ENCODE data around the gene CCDC81.

The CCDC81 gene

DNA sequence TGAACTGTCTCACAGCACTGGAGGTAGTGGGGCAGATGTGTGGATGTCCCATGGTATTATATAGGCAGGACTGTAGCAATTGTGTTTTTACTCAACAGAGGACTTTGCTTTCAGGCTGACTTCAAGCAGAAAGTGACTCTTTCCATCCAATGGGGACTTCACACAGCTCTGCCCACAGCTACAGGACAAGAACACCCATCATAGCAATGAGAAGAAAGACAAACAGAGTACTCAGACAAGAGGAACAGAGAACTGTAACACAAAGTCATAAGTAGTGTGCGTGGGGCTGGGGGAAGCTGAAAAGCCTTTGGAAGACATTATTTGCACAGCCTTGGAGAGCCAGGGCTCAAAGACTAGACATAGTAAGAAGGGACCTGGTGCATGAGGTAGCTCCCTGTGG is 70.3 kb downstream of the CCDC81 start:
- Histone ChIP-seq H3K27me3 (ENCODE audit: control insufficient read depth in 5 of 5, insufficient read depth in 4 of 5, low read length in 5 of 5) (no peaks in the 10 kb centered on the region), H3K9ac (ENCODE audit: low read length in 5 of 5) (no peak overlapping the region), H3K9me3 (ENCODE audit: control insufficient read depth in 5 of 5, low read length in 5 of 5) (no peaks in the 10 kb centered on the region), H3K4me1 (ENCODE audit: control insufficient read depth in 5 of 5, insufficient read depth in 5 of 5, low read length in 5 of 5) (peaks cover 0 to 8% (median 5%) of the 10 kb centered on the region in 5 donors), H3K36me3 (ENCODE audit: control insufficient read depth in 5 of 5, insufficient read depth in 5 of 5, low read length in 5 of 5) (peaks cover 15 to 58% (median 41%) of the 10 kb centered on the region in 5 donors), H3K27ac (ENCODE audit: low read depth, low read length) (no peak overlapping the region), H3K4me3 (ENCODE audit: low read depth in 1 of 5, low read length in 5 of 5) (no peak overlapping the region)

DNA sequence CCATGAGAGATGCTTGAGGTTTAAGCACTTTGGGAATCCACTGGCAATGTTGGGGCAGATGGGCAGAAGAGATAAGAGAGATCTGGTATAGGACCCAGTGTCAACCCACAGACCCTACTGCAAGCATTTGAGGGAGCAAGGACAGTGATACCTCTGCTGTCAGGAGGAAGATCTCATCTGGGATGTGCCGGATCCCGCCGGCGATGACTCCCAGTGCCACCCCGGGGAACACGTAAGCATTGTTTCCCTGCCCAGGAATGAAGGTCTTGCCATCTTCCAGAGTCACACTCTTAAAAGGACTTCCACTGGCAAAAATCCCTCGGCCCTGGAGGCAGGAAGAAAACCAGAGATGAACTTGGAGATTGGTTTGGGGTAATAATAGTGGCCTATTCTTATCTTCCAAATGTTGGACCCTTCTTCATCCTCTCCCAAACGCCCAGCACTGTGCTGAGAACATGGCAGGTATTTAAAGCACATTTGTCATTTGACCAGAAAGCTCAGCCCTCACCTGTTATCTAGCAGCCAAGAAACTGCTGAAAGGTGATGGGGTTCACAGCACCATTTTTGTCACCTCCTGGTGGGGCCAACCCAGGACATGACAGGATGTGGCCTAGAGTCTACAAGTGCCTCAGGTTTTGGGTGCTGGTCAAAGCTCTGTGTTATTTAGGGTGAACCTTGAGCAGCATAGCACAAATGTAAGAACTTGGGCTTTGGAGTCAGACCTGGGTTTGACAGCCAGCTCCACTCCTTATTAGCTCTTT is 71.7 kb downstream of the CCDC81 start:
- H3K4me3 ChIP-seq (ENCODE audit: low read depth in 1 of 5, low read length in 5 of 5) = no peak overlapping the region
- H3K27ac ChIP-seq (ENCODE audit: low read depth, low read length) = no peak overlapping the region
- H3K9me3 ChIP-seq (ENCODE audit: control insufficient read depth in 5 of 5, low read length in 5 of 5) = no peaks in the 10 kb centered on the region
- no peaks in the 10 kb centered on the region for H3K27me3 ChIP-seq (ENCODE audit: control insufficient read depth in 5 of 5, insufficient read depth in 4 of 5, low read length in 5 of 5)
- peaks cover 0 to 9% (median 6%) of the 10 kb centered on the region in 5 donors for H3K4me1 ChIP-seq (ENCODE audit: control insufficient read depth in 5 of 5, insufficient read depth in 5 of 5, low read length in 5 of 5)
- H3K36me3 ChIP-seq (ENCODE audit: control insufficient read depth in 5 of 5, insufficient read depth in 5 of 5, low read length in 5 of 5) = peaks cover 12 to 53% (median 41%) of the 10 kb centered on the region in 5 donors
- no peak overlapping the region for H3K9ac ChIP-seq (ENCODE audit: low read length in 5 of 5)

DNA sequence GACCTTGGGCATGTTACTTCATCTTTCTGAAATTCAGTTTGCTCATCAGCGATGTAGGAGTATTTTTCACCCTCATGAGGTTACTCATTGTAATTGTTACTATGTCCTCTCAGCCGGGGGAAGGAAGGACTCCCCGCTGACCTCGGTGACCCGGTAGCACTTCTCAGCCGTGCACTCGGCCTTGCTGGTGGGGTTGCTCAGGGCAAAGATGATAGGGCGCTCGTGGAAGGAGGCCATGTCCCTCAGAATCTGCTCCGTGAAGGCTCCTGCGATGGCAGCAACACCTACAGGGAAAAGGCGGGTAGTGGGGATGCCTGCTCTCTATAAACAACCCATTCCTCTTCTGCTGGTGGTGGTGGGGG is 72.2 kb downstream of the CCDC81 start:
- no peak overlapping the region for H3K9ac ChIP-seq (ENCODE audit: low read length in 5 of 5)
- no peak overlapping the region for H3K27ac ChIP-seq (ENCODE audit: low read depth, low read length)
- peaks cover 8 to 51% (median 41%) of the 10 kb centered on the region in 5 donors for H3K36me3 ChIP-seq (ENCODE audit: control insufficient read depth in 5 of 5, insufficient read depth in 5 of 5, low read length in 5 of 5)
- H3K9me3 ChIP-seq (ENCODE audit: control insufficient read depth in 5 of 5, low read length in 5 of 5) = no peaks in the 10 kb centered on the region
- H3K27me3 ChIP-seq (ENCODE audit: control insufficient read depth in 5 of 5, insufficient read depth in 4 of 5, low read length in 5 of 5) = no peaks in the 10 kb centered on the region
- H3K4me1 ChIP-seq (ENCODE audit: control insufficient read depth in 5 of 5, insufficient read depth in 5 of 5, low read length in 5 of 5) = peaks cover 0 to 9% (median 6%) of the 10 kb centered on the region in 5 donors
- no peak overlapping the region for H3K4me3 ChIP-seq (ENCODE audit: low read depth in 1 of 5, low read length in 5 of 5)

DNA sequence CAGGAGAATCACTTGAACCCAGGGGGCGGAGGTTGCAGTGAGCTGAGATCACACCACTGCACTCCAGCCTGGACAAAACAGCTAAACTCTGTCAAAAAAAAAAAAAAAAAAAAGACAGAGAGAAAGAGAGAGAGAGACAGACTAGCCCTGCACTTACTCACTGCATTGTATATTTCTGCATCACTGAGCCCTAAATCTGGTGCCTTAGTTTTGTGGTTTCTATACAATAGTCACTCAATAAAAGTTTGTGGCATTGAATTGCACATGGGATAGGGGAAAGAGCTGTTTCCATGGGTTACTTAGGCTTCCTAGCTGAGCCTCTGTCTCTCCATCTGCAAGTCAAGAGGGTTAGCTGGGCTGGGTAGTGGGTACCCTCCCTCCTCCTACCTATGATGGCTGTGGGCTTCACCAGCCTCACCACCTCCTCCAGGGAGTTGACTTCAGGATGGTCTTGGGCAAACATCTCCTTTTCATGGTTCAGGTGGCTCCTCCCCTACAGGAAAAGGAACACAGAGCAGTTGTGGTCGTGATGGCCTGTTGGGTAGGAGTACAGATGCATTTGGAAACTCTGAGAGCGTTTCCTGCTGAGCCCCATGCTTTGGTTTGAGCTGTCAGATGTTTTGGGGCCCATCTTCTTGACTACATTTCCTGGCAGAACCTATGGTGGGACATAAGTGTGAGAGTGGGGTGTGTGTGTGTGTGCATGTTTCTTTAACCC is 73.2 kb downstream of the CCDC81 start:
- no peak overlapping the region for H3K27ac ChIP-seq (ENCODE audit: low read depth, low read length)
- H3K36me3 ChIP-seq (ENCODE audit: control insufficient read depth in 5 of 5, insufficient read depth in 5 of 5, low read length in 5 of 5) = peaks cover 8 to 46% (median 37%) of the 10 kb centered on the region in 5 donors
- H3K4me1 ChIP-seq (ENCODE audit: control insufficient read depth in 5 of 5, insufficient read depth in 5 of 5, low read length in 5 of 5) = peaks cover 0 to 9% (median 5%) of the 10 kb centered on the region in 5 donors
- no peaks in the 10 kb centered on the region for H3K9me3 ChIP-seq (ENCODE audit: control insufficient read depth in 5 of 5, low read length in 5 of 5)
- H3K4me3 ChIP-seq (ENCODE audit: low read depth in 1 of 5, low read length in 5 of 5) = no peak overlapping the region
- H3K27me3 ChIP-seq (ENCODE audit: control insufficient read depth in 5 of 5, insufficient read depth in 4 of 5, low read length in 5 of 5) = no peaks in the 10 kb centered on the region
- H3K9ac ChIP-seq (ENCODE audit: low read length in 5 of 5) = no peak overlapping the region

DNA sequence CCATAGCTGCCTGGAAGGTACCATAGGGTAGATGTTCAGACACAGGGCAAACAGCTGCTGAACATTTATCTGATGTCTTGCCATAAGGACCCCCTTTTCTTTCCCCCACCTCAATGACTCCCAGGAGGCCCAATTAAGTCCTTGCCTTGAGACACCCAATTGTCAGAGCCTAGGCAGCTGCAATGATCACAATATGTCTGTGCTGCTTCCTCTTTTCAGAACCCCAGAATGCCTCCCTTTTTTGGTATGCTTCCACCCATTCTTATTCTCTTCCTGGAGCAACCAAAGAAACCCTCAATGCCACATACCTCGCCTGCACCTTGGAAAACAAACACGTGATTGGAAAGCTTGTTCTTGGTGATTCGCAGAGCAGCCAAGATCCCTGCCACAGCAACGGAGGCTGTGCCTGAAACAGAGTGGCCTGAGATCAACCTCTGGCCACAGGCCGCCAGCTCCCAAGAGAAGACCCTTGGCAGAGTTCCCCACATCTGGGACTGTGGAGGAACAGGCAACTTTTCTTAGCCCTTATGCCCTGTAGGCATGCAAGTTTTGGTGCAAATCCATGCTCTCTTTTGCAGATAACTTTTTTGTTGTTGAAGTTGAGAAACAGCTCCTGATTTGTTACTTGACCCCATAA is 75.4 kb downstream of the CCDC81 start:
- Histone ChIP-seq H3K4me3 (ENCODE audit: low read depth in 1 of 5, low read length in 5 of 5) (no peak overlapping the region), H3K27me3 (ENCODE audit: control insufficient read depth in 5 of 5, insufficient read depth in 4 of 5, low read length in 5 of 5) (no peaks in the 10 kb centered on the region), H3K4me1 (ENCODE audit: control insufficient read depth in 5 of 5, insufficient read depth in 5 of 5, low read length in 5 of 5) (peaks cover 0 to 9% (median 5%) of the 10 kb centered on the region in 5 donors), H3K9me3 (ENCODE audit: control insufficient read depth in 5 of 5, low read length in 5 of 5) (no peaks in the 10 kb centered on the region), H3K27ac (ENCODE audit: low read depth, low read length) (no peak overlapping the region), H3K9ac (ENCODE audit: low read length in 5 of 5) (no peak overlapping the region), H3K36me3 (ENCODE audit: control insufficient read depth in 5 of 5, insufficient read depth in 5 of 5, low read length in 5 of 5) (peaks cover 4 to 25% (median 22%) of the 10 kb centered on the region in 5 donors)

DNA sequence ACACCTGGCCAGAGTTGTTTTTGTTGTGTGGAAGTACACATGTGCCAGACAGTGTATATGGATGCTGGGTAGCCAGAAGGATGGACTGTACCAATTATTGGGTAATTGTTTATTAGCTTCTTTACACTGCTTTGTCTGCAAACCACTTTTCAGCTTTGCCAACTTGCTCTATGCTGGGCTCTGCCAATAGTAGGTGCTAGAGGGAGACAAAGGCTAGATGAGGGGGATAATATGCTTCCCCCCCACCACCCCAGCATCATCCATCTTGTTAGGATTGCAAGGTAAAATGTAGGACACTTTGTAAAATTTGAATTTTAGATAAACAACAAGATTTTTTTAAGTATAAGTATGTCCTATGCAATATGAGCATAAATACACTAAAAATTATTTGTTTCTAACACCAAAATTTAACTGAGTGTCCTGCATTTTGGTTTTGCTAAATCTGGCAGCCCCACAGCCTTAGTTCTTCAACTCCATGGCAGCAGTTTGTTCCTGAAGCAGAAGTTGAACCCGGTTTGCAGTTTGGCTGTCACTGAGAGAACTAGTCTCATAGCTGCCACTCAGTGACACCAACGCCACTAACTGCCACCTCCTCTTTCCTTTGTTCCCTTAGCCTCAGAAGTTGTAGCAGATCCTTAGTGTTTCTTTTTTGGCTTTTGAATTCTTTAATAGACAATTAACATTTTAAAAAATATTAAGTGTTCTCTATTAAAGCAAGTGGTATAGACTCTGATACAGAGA is 78.8 kb downstream of the CCDC81 start:
- Histone ChIP-seq H3K4me1 (ENCODE audit: control insufficient read depth in 5 of 5, insufficient read depth in 5 of 5, low read length in 5 of 5) (peaks cover 0 to 29% (median 25%) of the 10 kb centered on the region in 5 donors), H3K27me3 (ENCODE audit: control insufficient read depth in 5 of 5, insufficient read depth in 4 of 5, low read length in 5 of 5) (no peaks in the 10 kb centered on the region), H3K27ac (ENCODE audit: low read depth, low read length) (no peak overlapping the region)

DNA sequence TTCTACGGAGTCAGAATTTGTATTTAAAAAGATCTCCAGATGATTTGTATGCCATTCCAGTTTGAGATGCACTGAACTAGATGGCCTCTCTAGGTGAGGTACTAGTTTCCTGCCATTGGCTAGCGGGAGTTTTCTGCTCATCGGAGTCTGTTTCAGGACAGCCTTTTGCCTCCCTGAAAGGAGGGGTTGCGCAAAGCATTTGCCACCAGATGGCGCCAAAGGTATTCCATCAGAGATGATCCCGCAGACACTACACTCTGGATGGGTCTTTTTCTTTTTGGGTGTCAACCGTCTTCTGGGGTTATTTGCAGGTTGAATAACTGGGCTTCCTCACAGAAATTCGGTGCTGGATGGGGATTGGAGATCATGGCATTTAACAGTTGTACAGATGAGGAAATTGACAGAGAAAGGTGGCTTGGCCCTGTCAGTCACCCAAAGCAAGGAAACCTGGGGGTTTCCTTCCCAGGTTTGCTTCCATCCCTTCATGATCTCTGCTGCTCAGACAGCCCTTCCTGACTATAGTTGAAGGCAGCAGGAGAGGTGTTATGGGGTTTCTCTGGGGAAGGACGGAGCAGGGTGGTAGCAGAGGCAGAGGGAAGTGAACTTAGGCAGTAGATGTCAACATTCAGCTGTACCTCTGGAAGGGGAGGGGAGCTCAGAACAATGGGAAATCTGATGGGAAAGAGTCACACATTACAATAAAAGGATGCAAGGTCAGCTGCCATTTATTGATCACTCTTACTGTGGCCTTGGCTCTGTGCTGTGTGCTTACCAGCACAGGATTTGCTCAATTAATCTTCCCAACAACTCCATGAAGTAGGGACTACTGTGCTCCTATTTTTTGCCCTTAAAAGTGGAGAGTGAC is 81.6 kb downstream of the CCDC81 start:
- no peaks in the 10 kb centered on the region for H3K9me3 ChIP-seq (ENCODE audit: control insufficient read depth in 5 of 5, low read length in 5 of 5)
- no peak overlapping the region for H3K9ac ChIP-seq (ENCODE audit: low read length in 5 of 5)
- H3K4me3 ChIP-seq (ENCODE audit: low read depth in 1 of 5, low read length in 5 of 5) = no peak overlapping the region
- no peaks in the 10 kb centered on the region for H3K27me3 ChIP-seq (ENCODE audit: control insufficient read depth in 5 of 5, insufficient read depth in 4 of 5, low read length in 5 of 5)
- peaks cover 2 to 53% (median 36%) of the 10 kb centered on the region in 5 donors for H3K4me1 ChIP-seq (ENCODE audit: control insufficient read depth in 5 of 5, insufficient read depth in 5 of 5, low read length in 5 of 5)
- peaks cover 0 to 2% (median 0%) of the 10 kb centered on the region in 5 donors for H3K36me3 ChIP-seq (ENCODE audit: control insufficient read depth in 5 of 5, insufficient read depth in 5 of 5, low read length in 5 of 5)
- peak overlapping the region; percentile 70 for H3K27ac ChIP-seq (ENCODE audit: low read depth, low read length)

More for the DNA sequence above, 78.8 kb downstream of the CCDC81 start:
- Histone ChIP-seq H3K36me3 (ENCODE audit: control insufficient read depth in 5 of 5, insufficient read depth in 5 of 5, low read length in 5 of 5) (no peaks in the 10 kb centered on the region), H3K9me3 (ENCODE audit: control insufficient read depth in 5 of 5, low read length in 5 of 5) (no peaks in the 10 kb centered on the region), H3K9ac (ENCODE audit: low read length in 5 of 5) (no peak overlapping the region), H3K4me3 (ENCODE audit: low read depth in 1 of 5, low read length in 5 of 5) (no peak overlapping the region)

DNA sequence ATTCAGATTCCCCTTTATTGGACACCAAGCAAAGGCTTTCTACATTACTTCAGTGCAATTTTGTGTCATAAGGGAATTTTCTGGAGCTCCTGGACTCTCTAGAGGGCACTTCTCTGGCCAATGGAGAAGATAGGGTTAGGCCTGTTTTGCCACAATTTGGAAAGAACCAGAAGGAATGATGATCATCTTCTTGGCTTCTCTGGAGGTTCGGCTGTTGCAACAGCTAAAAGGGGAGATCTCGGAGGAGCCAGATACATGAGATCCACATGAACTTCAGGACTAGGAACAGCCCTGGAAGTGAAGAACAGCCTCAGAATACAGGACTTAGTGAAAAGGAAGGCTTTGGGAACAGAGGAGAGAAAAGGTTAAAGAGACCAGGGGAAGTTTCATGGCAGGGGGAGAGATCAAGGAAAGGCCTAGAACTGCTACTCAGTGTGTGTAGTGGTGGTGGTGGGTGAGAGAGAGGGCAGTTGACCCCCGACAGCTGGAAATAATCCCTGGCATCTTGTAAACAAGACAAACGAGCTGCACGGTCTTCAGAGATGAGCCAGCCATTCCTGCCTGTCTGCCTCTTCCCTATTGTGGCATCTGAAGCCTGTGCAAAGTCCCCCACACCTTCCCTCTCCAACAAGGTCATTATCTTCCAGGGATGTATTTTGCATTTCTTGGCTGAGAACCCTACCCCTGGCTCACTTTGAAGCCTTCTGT is 83.8 kb downstream of the CCDC81 start:
- peak overlapping the region; percentile 70 for H3K27ac ChIP-seq (ENCODE audit: low read depth, low read length)

More for the DNA sequence above, 83.8 kb downstream of the CCDC81 start:
- no peaks in the 10 kb centered on the region for H3K9me3 ChIP-seq (ENCODE audit: control insufficient read depth in 5 of 5, low read length in 5 of 5)
- peaks cover 0 to 15% (median 10%) of the 10 kb centered on the region in 5 donors for H3K36me3 ChIP-seq (ENCODE audit: control insufficient read depth in 5 of 5, insufficient read depth in 5 of 5, low read length in 5 of 5)
- H3K9ac ChIP-seq (ENCODE audit: low read length in 5 of 5) = peak overlapping the region in 1 of 5 donors; percentile 33
- no peaks in the 10 kb centered on the region for H3K27me3 ChIP-seq (ENCODE audit: control insufficient read depth in 5 of 5, insufficient read depth in 4 of 5, low read length in 5 of 5)
- H3K4me3 ChIP-seq (ENCODE audit: low read depth in 1 of 5, low read length in 5 of 5) = no peak overlapping the region
- peaks cover 2 to 55% (median 36%) of the 10 kb centered on the region in 5 donors for H3K4me1 ChIP-seq (ENCODE audit: control insufficient read depth in 5 of 5, insufficient read depth in 5 of 5, low read length in 5 of 5)

Data from subcutaneous abdominal adipose tissue (tissue), 5 donors.